SK-N-SH (cell line): ENCODE results near the gene VWF. TPM values are rescaled to one million over a fixed set of nuclear protein-coding genes. Genes with fewer than 3 reads are reported as not detected.
A peak's percentile ranks its signal among the peaks of the same experiment; 100 is the strongest.

ENCODE experiments used
- ELF1 ChIP-seq: IDR thresholded peaks from 2 replicates; pipeline ENCODE4 v1.4.0; 2012
- EZH2phosphoT487 ChIP-seq: fragments of 200-600 bp; sonication (generic); IDR thresholded peaks from 2 replicates; pipeline ENCODE4 v1.6.1; 2017; ENCODE audit warnings: low read depth, mixed run types, mild to moderate bottlenecking, antibody characterized with exemption, moderate library complexity, borderline replicate concordance
- FOSL2 ChIP-seq: IDR thresholded peaks from 2 replicates; pipeline ENCODE4 v1.4.0; 2012; ENCODE audit warnings: low read depth, mild to moderate bottlenecking, moderate library complexity, borderline replicate concordance
- FOXM1 ChIP-seq: IDR thresholded peaks from 2 replicates; pipeline ENCODE4 v1.4.0; 2012; ENCODE audit warnings: low read depth, mild to moderate bottlenecking
- GABPA ChIP-seq: IDR thresholded peaks from 2 replicates; pipeline ENCODE4 v1.4.0; 2012; ENCODE audit warnings: low read depth, mild to moderate bottlenecking
- GATA2 ChIP-seq: sonication (generic); formaldehyde crosslinking; IDR thresholded peaks from 2 replicates; pipeline ENCODE4 v1.5.0; 2020; ENCODE audit warnings: mild to moderate bottlenecking, missing genetic modification reagents
- JUND ChIP-seq: IDR thresholded peaks from 2 replicates; pipeline ENCODE4 v1.4.0; 2012
- MXI1 ChIP-seq: IDR thresholded peaks from 2 replicates; pipeline ENCODE4 v1.6.1; 2012; ENCODE audit warnings: mild to moderate bottlenecking, low read depth, low read length, improper control_type of control experiment
- NFIC ChIP-seq: IDR thresholded peaks from 2 replicates; pipeline ENCODE4 v1.4.0; 2012; ENCODE audit warnings: borderline replicate concordance
- NRF1 ChIP-seq: IDR thresholded peaks from 2 replicates; pipeline ENCODE4 v1.6.1; 2012; ENCODE audit warnings: low read depth, mild to moderate bottlenecking, low read length
- RAD21 ChIP-seq: IDR thresholded peaks from 2 replicates; pipeline ENCODE4 v1.6.1; 2012; ENCODE audit warnings: mild to moderate bottlenecking, low read length
- RCOR1 ChIP-seq: fragments of 150-350 bp; IDR thresholded peaks from 2 replicates; pipeline ENCODE4 v1.6.1; 2017; ENCODE audit warnings: antibody characterized with exemption, low read length
- RFX5 ChIP-seq: IDR thresholded peaks from 2 replicates; pipeline ENCODE4 v1.6.1; 2012; ENCODE audit warnings: mild to moderate bottlenecking, improper control_type of control experiment, low read length
- RXRA ChIP-seq: IDR thresholded peaks from 2 replicates; pipeline ENCODE4 v1.4.0; 2012; ENCODE audit warnings: low read depth, mild to moderate bottlenecking, borderline replicate concordance
- SIN3A ChIP-seq: IDR thresholded peaks from 2 replicates; pipeline ENCODE4 v1.6.1; 2012; ENCODE audit warnings: low read depth, mild to moderate bottlenecking, low read length, moderate library complexity, borderline replicate concordance
- SMC3 ChIP-seq: IDR thresholded peaks from 2 replicates; pipeline ENCODE4 v1.6.1; 2012; ENCODE audit warnings: low read depth, low read length, improper control_type of control experiment
- TCF12 ChIP-seq: IDR thresholded peaks from 2 replicates; pipeline ENCODE4 v1.4.0; 2012
- TEAD4 ChIP-seq: IDR thresholded peaks from 2 replicates; pipeline ENCODE4 v1.4.0; 2012; ENCODE audit warnings: mild to moderate bottlenecking, borderline replicate concordance; ENCODE audit not compliant: insufficient read depth
- YY1 ChIP-seq: IDR thresholded peaks from 2 replicates; pipeline ENCODE4 v1.4.0; 2012; ENCODE audit warnings: low read depth, mild to moderate bottlenecking
- polyA plus RNA-seq, 3 experiments: library from polyadenylated mRNA; depleted of rRNA; stranded (reverse); fragments of >200 nt; gene quantifications; 2 replicates each; pipeline ENCODE4 v1.2.3, GENCODE V29; 2012
- TF ChIP-seq, protein P1 (sequence below): fragments of 150-350 bp; IDR thresholded peaks from 2 replicates; pipeline ENCODE4 v1.6.1; 2016; ENCODE audit warnings: mild to moderate bottlenecking, low read depth, low read length
- TF ChIP-seq, protein P2 (sequence below): fragments of 200-600 bp; sonication (generic); IDR thresholded peaks from 2 replicates; pipeline ENCODE4 v1.6.1; 2017; ENCODE audit warnings: antibody characterized with exemption, mild to moderate bottlenecking, moderate library complexity
- TF ChIP-seq, protein P3 (sequence below): IDR thresholded peaks from 2 replicates; pipeline ENCODE4 v1.4.0; 2012; ENCODE audit warnings: low read depth, borderline replicate concordance
- TF ChIP-seq, protein P4 (sequence below): IDR thresholded peaks from 2 replicates; pipeline ENCODE4 v1.4.0; 2012; ENCODE audit warnings: low read depth
- TF ChIP-seq, protein P5 (sequence below): IDR thresholded peaks from 2 replicates; pipeline ENCODE4 v1.4.0; 2012; ENCODE audit warnings: low read depth, borderline replicate concordance
- TF ChIP-seq, protein P6 (sequence below): IDR thresholded peaks from 2 replicates; pipeline ENCODE4; 2012

Gene VWF
- polyA plus RNA-seq, 1 of the 3 experiments (the other 2 are of a cell fraction), result 0.12 TPM

DNA sequence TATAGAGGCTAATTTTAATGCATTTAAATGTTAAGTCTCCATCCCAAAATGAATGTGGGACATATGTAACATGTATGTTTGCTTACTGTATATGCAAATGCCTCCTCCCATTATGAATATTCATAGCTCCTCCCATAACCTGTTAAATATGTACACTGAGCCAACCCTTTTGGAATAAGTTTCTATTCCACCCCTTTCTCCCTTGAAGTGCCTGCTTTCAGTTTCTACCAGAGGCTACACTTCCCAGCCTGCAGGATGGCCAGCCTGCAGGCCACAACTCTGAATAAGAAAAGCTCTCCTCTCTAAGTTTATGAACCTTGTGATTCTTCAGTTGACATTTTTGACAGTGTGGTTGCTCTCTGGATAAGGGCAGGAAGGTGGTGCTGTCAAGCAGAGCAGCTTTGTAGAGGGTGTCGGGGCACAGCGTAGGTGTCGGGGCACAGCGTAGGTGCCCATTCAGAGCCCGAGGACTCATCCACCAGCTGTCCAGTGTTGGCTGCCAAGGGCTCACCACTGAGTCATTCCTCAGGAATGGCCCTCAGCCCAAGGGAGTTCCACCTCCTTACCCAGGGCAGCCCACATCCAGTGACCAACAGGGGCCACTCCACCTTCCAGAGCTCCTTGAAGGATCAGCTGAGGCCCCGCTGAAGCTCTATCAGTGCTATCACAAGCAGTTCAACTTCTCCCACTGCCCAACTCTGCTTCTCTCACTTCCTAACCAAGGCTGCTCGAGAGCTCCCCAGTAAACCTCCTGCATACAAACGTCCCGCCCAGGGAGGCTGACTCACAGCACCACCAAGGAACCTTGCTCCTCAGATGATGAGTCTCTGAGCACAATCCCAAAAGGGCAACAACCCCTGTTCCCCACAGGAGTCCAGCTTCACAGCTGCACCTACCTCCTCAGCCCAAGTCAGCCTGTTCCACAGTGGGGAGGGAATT is 31.4 kb downstream of the VWF start (continued):
- TF ChIP-seq, protein P1, sequence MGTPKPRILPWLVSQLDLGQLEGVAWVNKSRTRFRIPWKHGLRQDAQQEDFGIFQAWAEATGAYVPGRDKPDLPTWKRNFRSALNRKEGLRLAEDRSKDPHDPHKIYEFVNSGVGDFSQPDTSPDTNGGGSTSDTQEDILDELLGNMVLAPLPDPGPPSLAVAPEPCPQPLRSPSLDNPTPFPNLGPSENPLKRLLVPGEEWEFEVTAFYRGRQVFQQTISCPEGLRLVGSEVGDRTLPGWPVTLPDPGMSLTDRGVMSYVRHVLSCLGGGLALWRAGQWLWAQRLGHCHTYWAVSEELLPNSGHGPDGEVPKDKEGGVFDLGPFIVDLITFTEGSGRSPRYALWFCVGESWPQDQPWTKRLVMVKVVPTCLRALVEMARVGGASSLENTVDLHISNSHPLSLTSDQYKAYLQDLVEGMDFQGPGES, result no peak
- TF ChIP-seq, protein P2, sequence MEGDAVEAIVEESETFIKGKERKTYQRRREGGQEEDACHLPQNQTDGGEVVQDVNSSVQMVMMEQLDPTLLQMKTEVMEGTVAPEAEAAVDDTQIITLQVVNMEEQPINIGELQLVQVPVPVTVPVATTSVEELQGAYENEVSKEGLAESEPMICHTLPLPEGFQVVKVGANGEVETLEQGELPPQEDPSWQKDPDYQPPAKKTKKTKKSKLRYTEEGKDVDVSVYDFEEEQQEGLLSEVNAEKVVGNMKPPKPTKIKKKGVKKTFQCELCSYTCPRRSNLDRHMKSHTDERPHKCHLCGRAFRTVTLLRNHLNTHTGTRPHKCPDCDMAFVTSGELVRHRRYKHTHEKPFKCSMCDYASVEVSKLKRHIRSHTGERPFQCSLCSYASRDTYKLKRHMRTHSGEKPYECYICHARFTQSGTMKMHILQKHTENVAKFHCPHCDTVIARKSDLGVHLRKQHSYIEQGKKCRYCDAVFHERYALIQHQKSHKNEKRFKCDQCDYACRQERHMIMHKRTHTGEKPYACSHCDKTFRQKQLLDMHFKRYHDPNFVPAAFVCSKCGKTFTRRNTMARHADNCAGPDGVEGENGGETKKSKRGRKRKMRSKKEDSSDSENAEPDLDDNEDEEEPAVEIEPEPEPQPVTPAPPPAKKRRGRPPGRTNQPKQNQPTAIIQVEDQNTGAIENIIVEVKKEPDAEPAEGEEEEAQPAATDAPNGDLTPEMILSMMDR, result no peak; the same call in 1 of the 2 replicates
- TF ChIP-seq NRF1 (no peak), YY1 (no peak), RXRA (0 out of 2 replicates have a peak, but pooled peaks have one; percentile 26), FOSL2 (peak; percentile 93), SMC3 (no peak), EZH2phosphoT487 (no peak), TCF12 (peak; percentile 87), TEAD4 (peak; percentile 71; the same call in 1 of the 2 replicates), FOXM1 (no peak), GABPA (no peak), ELF1 (no peak), MXI1 (no peak), JUND (peak; percentile 90), RAD21 (no peak), SIN3A (0 out of 2 replicates have a peak, but pooled peaks have one; percentile 25), NFIC (peak; percentile 97), RFX5 (no peak), RCOR1 (no peak), GATA2 (no peak)
- TF ChIP-seq, protein P3, sequence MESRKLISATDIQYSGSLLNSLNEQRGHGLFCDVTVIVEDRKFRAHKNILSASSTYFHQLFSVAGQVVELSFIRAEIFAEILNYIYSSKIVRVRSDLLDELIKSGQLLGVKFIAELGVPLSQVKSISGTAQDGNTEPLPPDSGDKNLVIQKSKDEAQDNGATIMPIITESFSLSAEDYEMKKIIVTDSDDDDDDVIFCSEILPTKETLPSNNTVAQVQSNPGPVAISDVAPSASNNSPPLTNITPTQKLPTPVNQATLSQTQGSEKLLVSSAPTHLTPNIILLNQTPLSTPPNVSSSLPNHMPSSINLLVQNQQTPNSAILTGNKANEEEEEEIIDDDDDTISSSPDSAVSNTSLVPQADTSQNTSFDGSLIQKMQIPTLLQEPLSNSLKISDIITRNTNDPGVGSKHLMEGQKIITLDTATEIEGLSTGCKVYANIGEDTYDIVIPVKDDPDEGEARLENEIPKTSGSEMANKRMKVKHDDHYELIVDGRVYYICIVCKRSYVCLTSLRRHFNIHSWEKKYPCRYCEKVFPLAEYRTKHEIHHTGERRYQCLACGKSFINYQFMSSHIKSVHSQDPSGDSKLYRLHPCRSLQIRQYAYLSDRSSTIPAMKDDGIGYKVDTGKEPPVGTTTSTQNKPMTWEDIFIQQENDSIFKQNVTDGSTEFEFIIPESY, result no peak
- TF ChIP-seq, protein P4, sequence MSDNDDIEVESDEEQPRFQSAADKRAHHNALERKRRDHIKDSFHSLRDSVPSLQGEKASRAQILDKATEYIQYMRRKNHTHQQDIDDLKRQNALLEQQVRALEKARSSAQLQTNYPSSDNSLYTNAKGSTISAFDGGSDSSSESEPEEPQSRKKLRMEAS, result no peak
- TF ChIP-seq, protein P5, sequence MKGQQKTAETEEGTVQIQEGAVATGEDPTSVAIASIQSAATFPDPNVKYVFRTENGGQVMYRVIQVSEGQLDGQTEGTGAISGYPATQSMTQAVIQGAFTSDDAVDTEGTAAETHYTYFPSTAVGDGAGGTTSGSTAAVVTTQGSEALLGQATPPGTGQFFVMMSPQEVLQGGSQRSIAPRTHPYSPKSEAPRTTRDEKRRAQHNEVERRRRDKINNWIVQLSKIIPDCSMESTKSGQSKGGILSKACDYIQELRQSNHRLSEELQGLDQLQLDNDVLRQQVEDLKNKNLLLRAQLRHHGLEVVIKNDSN, result 0 out of 2 replicates have a peak, but pooled peaks have one; percentile 15
- TF ChIP-seq, protein P6, sequence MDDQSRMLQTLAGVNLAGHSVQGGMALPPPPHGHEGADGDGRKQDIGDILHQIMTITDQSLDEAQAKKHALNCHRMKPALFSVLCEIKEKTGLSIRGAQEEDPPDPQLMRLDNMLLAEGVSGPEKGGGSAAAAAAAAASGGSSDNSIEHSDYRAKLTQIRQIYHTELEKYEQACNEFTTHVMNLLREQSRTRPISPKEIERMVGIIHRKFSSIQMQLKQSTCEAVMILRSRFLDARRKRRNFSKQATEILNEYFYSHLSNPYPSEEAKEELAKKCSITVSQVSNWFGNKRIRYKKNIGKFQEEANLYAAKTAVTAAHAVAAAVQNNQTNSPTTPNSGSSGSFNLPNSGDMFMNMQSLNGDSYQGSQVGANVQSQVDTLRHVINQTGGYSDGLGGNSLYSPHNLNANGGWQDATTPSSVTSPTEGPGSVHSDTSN, result peak; percentile 77
